GM18520 (cell line): ENCODE measurements around the gene CPNE7.
"Not testable (repeated sequence)": the region's sequence is repeated elsewhere in the genome, so short reads cannot be mapped to it uniquely, and the experiment has no call there.

ENCODE experiments used
- ATAC-seq: cut with Tn5 transposase; IDR thresholded peaks from one replicate; pipeline ENCODE4 v1.9.1; 2021; ENCODE audit not compliant: unreplicated experiment

The CPNE7 gene

GRCh38 chr16:89565506-89566372, 9.8 kb upstream of the CPNE7 start:
- ATAC-seq = no peak

DNA sequence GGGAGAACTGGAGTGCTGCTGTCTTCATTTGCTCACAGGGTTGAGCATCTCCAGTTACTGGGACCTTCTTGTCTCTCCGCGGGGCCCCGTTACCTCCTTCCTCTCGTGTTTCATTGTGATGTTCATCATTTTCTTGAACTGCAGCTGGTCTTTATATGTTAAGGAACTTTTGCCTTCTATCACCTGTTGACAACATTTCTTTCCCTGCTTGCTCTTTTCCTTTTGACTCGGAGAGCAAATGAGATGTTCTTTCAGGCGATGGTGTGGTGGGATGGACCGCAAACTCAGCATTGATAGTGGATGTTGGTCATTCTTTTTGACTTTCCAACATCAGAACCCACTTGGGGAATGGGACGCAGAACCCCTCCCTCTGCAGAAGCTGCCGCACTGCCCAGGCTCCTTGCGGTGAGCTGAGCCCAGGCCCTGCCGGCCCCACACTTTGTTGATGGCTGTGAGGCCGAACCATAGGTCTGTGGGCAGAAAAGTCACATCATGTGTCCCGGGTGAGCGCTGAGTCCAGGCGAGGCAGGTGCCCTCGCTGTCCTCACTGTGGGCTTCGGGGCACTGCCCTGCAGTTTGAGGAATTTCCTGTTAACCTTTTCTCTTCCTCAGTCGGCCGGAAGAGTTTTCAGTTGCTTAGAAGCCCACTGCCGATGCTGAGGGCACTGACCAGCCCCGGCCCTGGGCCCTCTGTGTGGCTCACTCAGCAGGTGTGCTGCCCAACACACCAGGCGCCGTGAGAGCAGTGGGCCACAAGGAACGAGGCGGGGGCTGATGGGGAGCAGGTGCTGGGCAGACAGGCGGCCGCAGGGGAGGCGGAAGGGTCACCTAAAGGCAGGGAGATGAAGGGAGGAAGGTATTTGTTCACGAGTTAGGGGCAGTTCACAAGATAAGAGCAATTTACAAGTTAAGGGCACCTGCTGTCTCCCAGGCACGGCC, 7.6 kb upstream of the CPNE7 start:
- no peak for ATAC-seq

- no peak for ATAC-seq
Measured at GRCh38 chr16:89569506-89570341, 5.8 kb upstream of the CPNE7 start.

DNA sequence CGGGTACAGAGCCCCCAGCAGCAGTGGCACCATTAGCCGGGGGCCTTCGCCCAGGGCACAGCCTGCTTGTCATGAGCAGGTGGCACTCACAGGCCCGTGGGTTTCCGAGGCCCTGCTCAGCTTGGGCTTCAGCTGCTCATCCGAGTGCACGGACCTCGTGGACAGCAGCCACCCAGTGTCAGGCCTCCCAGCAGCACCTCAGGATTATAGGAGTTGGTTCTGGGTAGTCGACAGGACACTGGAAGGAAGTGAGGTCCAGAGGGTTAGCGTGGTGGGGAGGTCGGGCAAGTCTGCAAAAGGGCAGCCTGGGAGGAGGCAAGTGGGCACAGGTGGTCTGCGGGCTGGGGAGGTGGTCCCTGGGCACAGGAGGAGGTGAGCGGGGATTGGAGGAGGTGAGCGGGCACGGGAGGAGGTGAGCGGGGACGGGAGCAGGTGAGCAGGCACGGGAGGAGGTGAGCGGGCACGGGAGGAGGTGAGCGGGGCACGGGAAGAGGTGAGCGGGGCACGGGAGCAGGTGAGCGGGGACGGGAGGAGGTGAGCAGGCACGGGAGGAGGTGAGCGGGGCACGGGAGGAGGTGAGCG, 5.1 kb upstream of the CPNE7 start:
- no peak for ATAC-seq

- not testable (repeated sequence) for ATAC-seq
Measured at GRCh38 chr16:89570983-89571598, 4.5 kb upstream of the CPNE7 start.

- ATAC-seq = no peak
Measured at GRCh38 chr16:89571636-89572035, 3.9 kb upstream of the CPNE7 start.

DNA sequence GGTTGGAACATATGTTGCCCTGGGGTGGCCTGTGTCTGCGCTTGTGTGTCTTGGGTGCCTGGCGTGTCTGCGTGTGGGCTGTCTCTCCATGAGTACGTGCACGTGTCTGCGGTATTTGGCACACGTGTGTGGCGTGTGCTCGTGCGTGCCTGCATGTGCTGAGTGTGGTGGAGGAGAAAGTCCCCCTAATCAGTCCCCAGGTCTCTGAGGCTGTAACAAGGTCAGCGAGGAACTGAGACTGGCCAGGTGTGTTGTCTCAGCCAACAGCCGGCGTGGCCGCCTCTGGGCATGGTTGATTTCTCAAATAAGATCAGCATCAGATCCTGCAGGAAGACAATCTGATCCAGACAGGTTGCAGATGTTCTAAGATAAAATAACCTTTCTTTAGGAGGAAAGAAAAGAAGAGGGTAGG, 3.5 kb upstream of the CPNE7 start:
- ATAC-seq = no peak

DNA sequence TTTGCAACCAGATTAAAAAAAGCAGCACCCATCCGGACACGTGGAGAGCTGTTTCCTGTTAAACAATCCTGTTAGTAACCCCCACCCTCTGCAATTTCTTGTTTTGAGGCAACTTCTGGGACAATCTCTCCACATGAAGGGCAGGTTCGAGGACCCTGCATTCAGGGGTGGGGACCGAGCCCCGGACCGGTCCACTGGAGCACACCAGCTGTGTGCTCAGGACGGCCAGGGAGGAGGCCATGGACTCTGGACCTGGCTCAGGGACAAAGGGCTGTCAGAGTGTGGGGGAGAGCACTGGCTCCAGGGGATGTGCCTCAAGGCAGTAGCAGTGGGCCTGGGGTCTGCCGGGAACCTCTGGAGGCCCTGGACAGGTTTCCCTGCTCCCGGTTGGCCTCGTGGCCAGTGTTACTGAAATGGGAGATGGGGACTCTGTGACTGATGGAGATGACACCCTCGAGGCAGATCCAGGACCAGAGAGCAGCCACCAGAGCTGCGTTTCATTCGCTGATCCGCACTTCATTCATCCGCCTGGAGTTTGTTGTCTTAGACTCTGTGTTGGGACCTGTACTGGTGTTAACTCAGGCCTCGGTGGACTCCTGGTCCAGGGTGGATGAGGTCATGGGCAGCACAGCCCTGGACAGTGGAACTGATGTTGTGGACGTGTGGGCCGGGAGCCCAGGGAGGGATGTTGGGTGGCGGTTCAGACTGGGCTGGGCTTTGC, 2.9 kb upstream of the CPNE7 start:
- no peak for ATAC-seq

DNA sequence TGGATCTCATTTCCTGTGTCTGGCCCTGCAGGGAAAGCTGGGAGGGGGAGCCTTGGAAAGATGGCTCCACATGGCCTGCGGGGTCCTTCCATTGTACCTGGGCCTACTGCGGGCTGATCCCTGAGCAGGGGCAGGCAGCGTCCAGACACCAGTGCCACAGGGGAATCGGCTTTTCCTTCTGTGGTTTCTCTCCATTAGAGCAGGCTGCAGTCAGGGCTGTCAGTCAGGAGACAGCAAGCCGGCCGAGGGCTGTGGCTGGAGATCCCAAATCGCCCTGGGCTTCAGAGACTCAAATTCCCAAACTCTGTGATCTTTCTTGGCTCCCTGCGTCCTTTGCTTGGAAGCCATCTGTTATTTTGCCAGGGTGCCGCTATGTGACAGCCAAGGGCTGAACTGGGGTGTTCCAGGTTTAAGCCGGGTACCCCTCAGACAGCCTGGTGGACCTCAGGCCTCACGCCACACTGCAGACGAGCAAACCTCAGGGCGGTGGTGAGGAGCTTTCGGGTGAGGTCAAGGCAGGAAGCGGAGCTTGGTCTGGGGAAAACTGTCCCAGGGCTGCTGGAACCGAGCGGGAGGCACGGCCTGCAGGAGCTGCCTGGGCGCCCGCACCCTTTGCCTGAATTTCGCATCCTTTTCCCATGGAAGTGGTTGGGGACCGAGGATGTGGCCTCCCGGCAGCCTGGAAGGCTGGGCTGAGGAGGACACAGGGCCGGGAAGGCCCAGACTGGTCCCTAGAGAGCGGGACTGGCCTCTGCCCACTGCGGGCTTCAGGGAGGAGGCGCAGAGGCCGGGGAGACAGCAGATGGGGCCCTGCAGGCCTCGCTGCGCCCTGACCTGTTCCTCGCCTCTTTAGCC, 1.5 kb upstream of the CPNE7 start:
- ATAC-seq = no peak

- no peak for ATAC-seq
Measured at GRCh38 chr16:89574681-89575246, 794 bp upstream of the CPNE7 start.

- ATAC-seq = no peak
Measured at GRCh38 chr16:89576153-89577054, 846 bp downstream of the CPNE7 start.

- ATAC-seq = no peak
Measured at GRCh38 chr16:89577055-89577759, 1.6 kb downstream of the CPNE7 start.

- ATAC-seq = no peak
Measured at GRCh38 chr16:89579351-89579750, 3.8 kb downstream of the CPNE7 start.

DNA sequence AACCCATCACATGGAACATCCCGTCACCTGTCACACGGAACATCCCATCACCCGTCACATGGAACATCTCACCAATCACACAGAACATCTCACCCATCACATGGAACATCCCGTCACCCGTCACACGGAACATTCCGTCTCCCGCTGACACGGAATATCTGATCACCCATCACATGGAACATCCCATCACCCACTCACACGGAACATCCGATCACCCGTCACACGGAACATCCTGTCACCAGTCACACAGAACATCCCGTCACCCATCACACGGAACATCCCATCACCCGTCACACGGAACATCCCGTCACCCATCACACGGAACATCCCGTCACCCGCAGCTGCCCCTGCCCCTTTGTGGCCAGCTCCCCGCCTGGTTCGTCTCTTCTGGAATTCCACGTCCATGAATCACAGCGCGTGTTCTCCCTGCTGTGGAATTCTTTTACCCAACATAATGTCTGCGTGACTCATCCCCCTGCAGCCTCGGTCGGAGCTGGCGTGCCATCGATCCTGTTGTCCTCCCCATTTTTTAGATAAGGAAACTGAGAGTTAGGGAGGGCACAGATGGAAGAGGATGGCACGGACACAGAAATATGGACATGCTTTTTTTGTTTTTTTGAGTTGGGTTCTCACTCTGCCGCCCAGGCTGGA, 5.6 kb downstream of the CPNE7 start:
- no peak for ATAC-seq

DNA sequence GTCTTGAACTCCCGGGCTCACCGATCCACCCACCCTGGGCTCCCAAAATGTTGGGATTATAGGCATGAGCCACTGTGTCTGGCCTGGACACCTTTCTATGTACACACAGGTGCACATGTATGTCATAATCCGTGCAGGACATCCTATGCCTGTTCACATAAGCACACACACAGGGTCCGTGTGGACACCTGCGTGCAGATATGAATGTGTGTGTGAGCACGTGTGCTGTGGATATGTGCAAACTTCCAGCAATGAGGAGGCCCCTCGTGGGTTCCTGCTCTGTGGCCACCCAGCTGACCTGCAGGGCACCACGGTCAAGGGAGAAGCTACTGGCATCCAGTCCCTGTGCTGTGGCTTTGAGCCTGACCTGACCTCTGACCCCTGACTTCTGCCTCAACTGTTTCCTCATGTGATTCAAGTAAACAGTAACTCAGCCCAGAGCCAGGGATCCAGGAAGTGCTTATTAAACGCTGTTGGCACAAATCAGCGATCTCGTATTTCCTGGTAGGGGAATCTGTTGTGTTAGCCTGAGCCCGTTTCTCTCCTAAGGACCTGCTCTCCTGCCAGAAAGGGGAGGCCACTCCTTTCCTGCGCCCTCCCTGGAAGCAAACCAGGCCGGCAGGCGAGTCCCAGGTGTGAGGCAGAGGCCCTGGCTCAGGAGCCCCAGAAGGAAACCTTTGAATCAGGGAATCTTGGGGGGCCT, 6.5 kb downstream of the CPNE7 start:
- ATAC-seq = no peak
